Stimulated activated memory B cell treated with anti-CD40 and anti-IgM and Interleukin-4, amounts not matched to agents 10 μg/mL and 1 μg/mL and 100 μg/mL, for 72 hours (primary cell): ENCODE measurements around the gene KDSR.
A peak's percentile ranks its signal among the peaks of the same experiment; 100 is the strongest.

Experiments used
- ATAC-seq: fragments of 150-1000 bp; cut with Tn5 transposase; 2 replicates; pipeline ENCODE4 v1.10.0; 2021
- H3K27ac Mint-ChIP-seq: one replicate; pipeline ENCODE4 v1.8.0; 2022; ENCODE audit warnings: mild to moderate bottlenecking, mixed read lengths
- H3K27me3 Mint-ChIP-seq: one replicate; pipeline ENCODE4 v1.8.0; 2022; ENCODE audit warnings: mixed read lengths
- H3K36me3 Mint-ChIP-seq: one replicate; pipeline ENCODE4 v1.8.0; 2022; ENCODE audit warnings: mixed read lengths
- H3K4me1 Mint-ChIP-seq: one replicate; pipeline ENCODE4 v1.8.0; 2022; ENCODE audit warnings: mixed read lengths
- H3K4me3 Mint-ChIP-seq: one replicate; pipeline ENCODE4 v1.8.0; 2022; ENCODE audit warnings: mild to moderate bottlenecking, moderate library complexity, mixed read lengths
- H3K9me3 Mint-ChIP-seq: one replicate; pipeline ENCODE4 v1.8.0; 2022; ENCODE audit warnings: mixed read lengths

The KDSR gene

GRCh38 chr18:63290166-63290820 is 76.7 kb downstream of the KDSR start:
- ATAC-seq, result no peak
- H3K4me1 Mint-ChIP-seq, result peaks cover 41% of the 10 kb centered on the region

DNA sequence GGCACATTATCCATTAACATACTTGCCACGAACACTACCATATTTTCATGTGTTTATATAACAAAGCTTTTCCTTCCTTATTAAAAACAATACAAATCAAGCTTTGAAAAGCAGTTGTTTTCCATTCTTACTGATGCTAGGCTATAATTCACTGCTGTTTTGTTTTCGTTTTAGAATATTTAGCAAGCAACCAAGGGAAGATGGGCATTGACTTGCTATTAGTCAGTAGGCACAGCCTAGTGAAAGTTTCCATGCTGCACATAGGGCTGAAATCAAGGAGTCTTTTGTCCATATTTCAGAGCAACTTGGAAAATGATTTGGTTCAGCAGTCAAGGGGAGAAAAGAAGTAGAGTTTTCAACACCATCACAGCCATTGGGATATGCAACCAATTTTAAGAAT is 78.7 kb downstream of the KDSR start:
- peaks cover 25% of the 10 kb centered on the region for H3K4me1 Mint-ChIP-seq
- no peak for ATAC-seq
- no peaks in the 10 kb centered on the region for H3K27me3 Mint-ChIP-seq
- no peak overlapping the region for H3K4me3 Mint-ChIP-seq
- no peaks in the 10 kb centered on the region for H3K9me3 Mint-ChIP-seq
- H3K36me3 Mint-ChIP-seq, result peaks cover 11% of the 10 kb centered on the region
- no peak overlapping the region for H3K27ac Mint-ChIP-seq

More at GRCh38 chr18:63290166-63290820, 76.7 kb downstream of the KDSR start:
- no peaks in the 10 kb centered on the region for H3K9me3 Mint-ChIP-seq
- peaks cover 20% of the 10 kb centered on the region for H3K36me3 Mint-ChIP-seq
- H3K4me3 Mint-ChIP-seq, result no peak overlapping the region
- no peaks in the 10 kb centered on the region for H3K27me3 Mint-ChIP-seq
- H3K27ac Mint-ChIP-seq, result no peak overlapping the region

DNA sequence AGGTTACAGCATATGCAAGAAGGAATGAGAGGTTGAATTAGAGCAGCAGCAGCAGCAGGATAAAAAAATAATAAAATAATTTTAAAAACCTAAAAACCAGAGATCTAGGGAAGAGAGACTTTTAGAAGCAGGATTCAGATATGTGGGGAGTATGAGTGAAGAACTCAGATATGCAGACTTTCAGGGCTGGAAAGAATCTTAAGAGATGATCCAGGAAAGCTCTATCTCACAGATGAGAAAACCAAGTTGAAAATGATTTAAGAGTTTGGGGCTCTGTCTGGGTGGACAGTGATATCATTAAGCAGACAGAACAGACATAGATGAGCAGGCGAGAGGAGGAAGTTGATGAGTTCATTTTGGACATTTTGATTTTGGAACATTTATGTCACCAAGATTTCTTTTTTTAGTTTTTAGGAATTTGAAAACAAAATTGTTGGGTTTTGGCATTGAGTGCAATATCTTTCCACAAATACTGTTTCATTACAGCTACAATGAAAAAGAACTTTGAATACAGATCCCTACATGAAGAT is 79.2 kb downstream of the KDSR start:
- no peak overlapping the region for H3K4me3 Mint-ChIP-seq
- H3K27ac Mint-ChIP-seq, result no peak overlapping the region
- ATAC-seq, result no peak
- H3K4me1 Mint-ChIP-seq, result peaks cover 19% of the 10 kb centered on the region
- H3K36me3 Mint-ChIP-seq, result peaks cover 8% of the 10 kb centered on the region
- no peaks in the 10 kb centered on the region for H3K27me3 Mint-ChIP-seq
- H3K9me3 Mint-ChIP-seq, result no peaks in the 10 kb centered on the region

- Mint-ChIP-seq H3K27ac (no peak overlapping the region), H3K27me3 (no peaks in the 10 kb centered on the region), H3K4me1 (peaks cover 11% of the 10 kb centered on the region), H3K9me3 (no peaks in the 10 kb centered on the region), H3K4me3 (no peak overlapping the region), H3K36me3 (peaks cover 13% of the 10 kb centered on the region)
- no peak for ATAC-seq
These were observed 80.1 kb downstream of the KDSR start for GRCh38 chr18:63286926-63287325.

- H3K4me1 Mint-ChIP-seq, result peaks cover 18% of the 10 kb centered on the region
- H3K27me3 Mint-ChIP-seq, result no peaks in the 10 kb centered on the region
- peaks cover 30% of the 10 kb centered on the region for H3K36me3 Mint-ChIP-seq
- H3K9me3 Mint-ChIP-seq, result peaks cover 3% of the 10 kb centered on the region
- H3K4me3 Mint-ChIP-seq, result peak overlapping the region; percentile 73
- no peak overlapping the region for H3K27ac Mint-ChIP-seq
- ATAC-seq, result peak; percentile 98
These were observed 81.9 kb downstream of the KDSR start for GRCh38 chr18:63284827-63285733.

DNA sequence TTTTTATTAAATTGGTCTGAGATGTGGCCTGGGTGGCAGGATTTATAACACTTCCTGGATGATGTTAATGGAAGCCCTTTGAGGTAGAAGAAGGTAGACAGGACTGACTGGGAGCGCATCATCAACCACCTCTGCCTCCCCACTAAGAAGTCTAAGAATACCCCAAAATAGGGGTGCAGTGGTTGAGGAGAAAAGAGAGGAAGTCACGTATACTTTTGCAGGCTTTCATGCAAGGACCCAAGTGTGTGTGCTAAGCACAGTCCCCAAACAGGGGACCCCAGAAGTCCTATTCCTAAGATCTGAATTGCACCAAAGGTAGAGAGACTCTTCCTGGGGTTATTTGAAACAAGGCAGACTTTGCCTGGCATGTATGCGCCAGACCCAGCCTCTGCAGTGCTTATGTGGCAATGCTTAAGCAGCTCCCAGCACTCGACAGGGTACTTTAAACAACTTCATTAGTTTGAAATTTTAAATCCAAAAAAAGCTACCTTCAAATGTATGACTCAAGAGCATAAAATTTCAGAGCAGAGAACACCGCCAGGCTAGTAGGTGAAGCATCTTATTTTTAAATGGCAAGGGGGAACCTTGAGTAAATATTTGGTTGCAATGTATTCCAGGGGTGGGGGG is 82.7 kb downstream of the KDSR start:
- Mint-ChIP-seq H3K9me3 (peaks cover 3% of the 10 kb centered on the region), H3K4me1 (peaks cover 23% of the 10 kb centered on the region), H3K36me3 (peaks cover 36% of the 10 kb centered on the region), H3K27me3 (no peaks in the 10 kb centered on the region), H3K27ac (no peak overlapping the region), H3K4me3 (peak overlapping the region; percentile 73)
- no peak for ATAC-seq

DNA sequence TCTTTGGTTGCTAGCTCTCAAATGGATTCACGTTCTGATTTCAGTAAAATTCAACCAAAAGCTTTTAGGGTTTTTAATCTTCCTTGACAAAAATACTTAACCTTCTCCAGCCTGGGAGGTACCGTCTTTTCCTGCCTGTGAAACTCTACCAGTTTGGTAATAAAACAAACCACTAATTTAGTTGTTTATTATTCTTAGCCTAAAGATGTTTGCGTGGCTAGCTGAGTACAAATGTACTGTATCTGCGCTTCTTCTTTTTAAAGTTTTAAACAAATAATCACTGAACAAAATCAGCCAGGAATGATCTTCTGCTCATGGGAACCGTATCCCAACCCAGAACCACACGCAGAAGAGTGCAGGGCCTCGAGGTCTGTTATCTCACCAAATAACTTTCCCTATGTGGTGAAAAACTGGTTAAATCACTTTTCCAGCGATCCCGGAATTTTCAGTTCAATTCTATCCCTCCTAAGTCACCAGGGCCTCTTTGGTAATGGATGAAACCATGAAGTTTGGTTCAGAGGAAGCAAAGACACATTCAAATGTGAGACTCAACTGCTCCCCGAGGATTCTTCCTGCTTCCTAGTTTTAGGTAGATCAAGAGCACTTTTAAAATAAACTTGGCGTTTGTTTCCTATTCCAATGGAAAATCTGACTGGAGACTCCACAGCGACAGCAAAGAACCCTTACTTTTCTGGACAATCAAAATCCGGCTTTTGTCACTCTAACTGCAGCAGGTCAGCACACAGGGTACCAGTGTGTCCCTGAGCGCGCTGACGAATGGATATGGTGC is 83.5 kb downstream of the KDSR start:
- no peak overlapping the region for H3K27ac Mint-ChIP-seq
- peak overlapping the region; percentile 73 for H3K4me3 Mint-ChIP-seq
- H3K36me3 Mint-ChIP-seq, result peaks cover 44% of the 10 kb centered on the region

DNA sequence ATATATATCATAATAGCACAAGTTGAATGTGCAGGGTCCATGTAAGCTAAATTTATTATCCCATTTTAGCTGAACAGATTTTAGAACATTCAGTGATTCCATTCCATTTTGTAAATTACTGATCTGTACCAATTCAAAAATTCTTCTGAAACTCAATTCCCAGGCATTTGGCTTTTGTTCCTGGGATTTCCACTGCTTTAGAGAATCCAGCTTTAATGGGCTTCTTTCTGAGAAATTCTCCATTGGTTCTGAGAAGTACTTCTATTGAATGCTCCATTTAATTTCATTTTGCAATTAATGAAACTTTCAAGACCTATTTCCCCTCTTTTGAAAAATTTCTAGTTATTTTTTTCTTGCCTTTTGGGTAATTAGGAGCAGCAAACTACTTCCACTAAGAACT is 84.2 kb downstream of the KDSR start:
- Mint-ChIP-seq H3K36me3 (peaks cover 51% of the 10 kb centered on the region), H3K27ac (no peak overlapping the region), H3K4me1 (peaks cover 38% of the 10 kb centered on the region), H3K9me3 (peaks cover 3% of the 10 kb centered on the region), H3K4me3 (no peak overlapping the region), H3K27me3 (no peaks in the 10 kb centered on the region)
- ATAC-seq, result no peak

More for the DNA sequence above, 83.5 kb downstream of the KDSR start:
- H3K4me1 Mint-ChIP-seq, result peaks cover 31% of the 10 kb centered on the region
- no peaks in the 10 kb centered on the region for H3K27me3 Mint-ChIP-seq
- H3K9me3 Mint-ChIP-seq, result peaks cover 3% of the 10 kb centered on the region
- ATAC-seq, result no peak
